Measurements from ENCODE around the gene TRMT1. TPM values are rescaled to one million over a fixed set of nuclear protein-coding genes. Genes with fewer than 3 reads are reported as not detected.

The TRMT1 gene
- total RNA-seq, 2 experiments from 2014 or later, result 54.3 to 55.8 TPM

DNA sequence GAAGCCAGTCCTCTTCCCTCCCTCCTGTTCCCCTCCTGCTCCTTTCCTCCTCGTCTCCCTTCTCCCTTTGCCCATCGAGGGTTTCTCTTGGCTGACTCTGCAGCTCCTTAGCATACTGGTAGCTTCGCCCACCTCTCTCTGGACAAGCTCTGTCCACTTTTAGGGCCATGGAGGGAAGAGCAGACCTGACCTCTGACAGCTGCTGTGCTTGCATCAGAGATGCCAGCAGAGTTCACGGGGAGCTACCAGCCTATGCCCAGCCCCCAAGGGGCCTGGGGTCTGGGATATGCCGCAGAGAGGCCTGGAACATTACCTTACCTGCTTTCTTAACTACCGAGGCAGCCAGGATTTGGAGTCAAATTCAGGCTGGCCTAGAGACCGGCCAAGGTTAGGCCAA, 33.5 kb downstream of the TRMT1 start:
- ATAC-seq (ENCODE audit: low read depth), result no peak
- no peak for DNase-seq
- Mint-ChIP-seq H3K36me3 (no peaks in the 10 kb centered on the region), H3K4me1 (no peaks in the 10 kb centered on the region), H3K27ac (no peak overlapping the region), H3K4me3 (no peak overlapping the region), H3K9me3 (no peaks in the 10 kb centered on the region), H3K27me3 (no peaks in the 10 kb centered on the region)
- POLR2A ChIA-PET, result no interaction called here

GRCh38 chr19:13082192-13083007, 34.1 kb downstream of the TRMT1 start:
- POLR2A ChIA-PET, result no interaction called here
- peaks cover 2% of the 10 kb centered on the region for H3K27me3 Mint-ChIP-seq
- no peaks in the 10 kb centered on the region for H3K9me3 Mint-ChIP-seq
- H3K4me3 Mint-ChIP-seq, result no peak overlapping the region
- ATAC-seq (ENCODE audit: low read depth), result no peak
- H3K27ac Mint-ChIP-seq, result no peak overlapping the region
- H3K4me1 Mint-ChIP-seq, result no peaks in the 10 kb centered on the region
- DNase-seq, result no peak
- no peaks in the 10 kb centered on the region for H3K36me3 Mint-ChIP-seq

DNA sequence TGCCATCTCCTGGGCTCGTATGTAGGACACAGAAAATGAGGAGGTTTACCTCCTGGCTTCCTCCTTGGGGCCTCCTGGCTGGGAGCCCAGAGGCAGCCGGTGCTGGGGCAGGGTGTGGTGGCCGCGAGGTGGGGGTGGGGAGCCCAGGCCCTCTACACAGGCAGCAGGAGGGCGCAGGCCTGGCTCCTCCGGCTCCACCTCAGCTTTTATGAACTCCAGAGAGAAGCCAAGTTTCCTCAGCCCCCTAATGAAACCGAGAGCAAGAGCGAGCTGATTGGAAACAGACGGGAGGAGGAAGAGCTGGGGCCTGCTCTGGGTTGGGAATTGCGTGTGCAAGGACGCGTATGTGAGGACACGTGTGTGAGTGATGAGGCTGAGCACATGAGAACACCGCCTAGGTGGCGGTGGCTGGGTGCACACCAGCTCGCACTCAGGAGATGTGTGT, 37.0 kb downstream of the TRMT1 start:
- H3K36me3 Mint-ChIP-seq, result no peaks in the 10 kb centered on the region
- ATAC-seq (ENCODE audit: low read depth) (no peak), DNase-seq (no peak)
- peaks cover 2% of the 10 kb centered on the region for H3K27me3 Mint-ChIP-seq
- POLR2A ChIA-PET, result interaction anchor here (1.4 kb wide), 1 partner anchor 10 kb away, joined by 5 read pairs; no protein-coding TSS in a partner anchor
- peaks cover 2% of the 10 kb centered on the region for H3K4me1 Mint-ChIP-seq
- no peaks in the 10 kb centered on the region for H3K9me3 Mint-ChIP-seq
- H3K4me3 Mint-ChIP-seq, result no peak overlapping the region
- H3K27ac Mint-ChIP-seq, result no peak overlapping the region

DNA sequence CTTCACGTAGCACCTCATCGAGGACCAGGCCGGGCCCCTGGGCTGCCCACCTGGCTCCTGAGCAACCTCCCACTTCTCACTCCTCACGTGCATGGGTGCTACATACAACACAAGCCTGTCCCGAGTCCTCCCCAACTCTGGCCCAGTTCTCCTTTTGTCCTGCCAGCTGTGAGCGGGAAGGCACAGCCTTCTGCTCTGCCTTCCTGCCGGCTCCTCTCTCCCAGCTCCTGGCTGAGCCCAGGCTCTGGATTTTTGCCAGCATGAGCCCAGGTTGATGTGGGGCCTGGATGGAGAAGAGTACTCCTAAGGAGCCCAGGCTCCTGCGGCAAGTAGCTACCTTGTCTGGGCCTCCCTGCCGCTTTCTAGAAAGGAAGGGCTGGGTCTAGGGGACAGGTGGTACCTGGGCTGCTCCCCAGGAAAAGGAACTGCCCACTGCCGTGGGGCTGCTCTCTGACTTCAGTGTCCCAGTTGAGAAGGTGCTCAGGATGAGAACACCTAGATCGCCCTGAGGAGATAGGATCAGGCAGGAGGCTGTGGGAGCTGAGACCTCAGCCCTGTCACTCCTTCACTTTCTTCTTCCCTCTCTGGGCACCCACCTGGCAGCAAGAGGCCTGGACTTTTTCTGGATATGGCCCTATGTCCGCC, 37.5 kb downstream of the TRMT1 start:
- H3K4me1 Mint-ChIP-seq, result peaks cover 2% of the 10 kb centered on the region
- POLR2A ChIA-PET, result interaction anchor here (1.4 kb wide), 1 partner anchor 9 kb away, joined by 5 read pairs; no protein-coding TSS in a partner anchor
- H3K36me3 Mint-ChIP-seq, result no peaks in the 10 kb centered on the region
- H3K9me3 Mint-ChIP-seq, result no peaks in the 10 kb centered on the region
- no peak for ATAC-seq (ENCODE audit: low read depth)
- H3K27ac Mint-ChIP-seq, result no peak overlapping the region
- H3K4me3 Mint-ChIP-seq, result no peak overlapping the region
- DNase-seq, result no peak
- peaks cover 2% of the 10 kb centered on the region for H3K27me3 Mint-ChIP-seq

- ATAC-seq (ENCODE audit: low read depth) (no peak), DNase-seq (no peak)
- Mint-ChIP-seq H3K4me1 (peaks cover 2% of the 10 kb centered on the region), H3K27ac (no peak overlapping the region), H3K27me3 (peaks cover 2% of the 10 kb centered on the region), H3K36me3 (no peaks in the 10 kb centered on the region), H3K9me3 (no peaks in the 10 kb centered on the region), H3K4me3 (no peak overlapping the region)
- POLR2A ChIA-PET, result interaction anchor here (0.6 to 1.4 kb wide), 2 partner anchors 8 to 97 kb away, joined by 4 to 5 read pairs; no protein-coding TSS in a partner anchor
These were observed 38.2 kb downstream of the TRMT1 start for GRCh38 chr19:13078381-13078780.

- H3K4me3 Mint-ChIP-seq, result no peak overlapping the region
- H3K27me3 Mint-ChIP-seq, result peaks cover 2% of the 10 kb centered on the region
- no peak for DNase-seq
- POLR2A ChIA-PET, result no interaction called here
- no peak for ATAC-seq (ENCODE audit: low read depth)
- H3K36me3 Mint-ChIP-seq, result no peaks in the 10 kb centered on the region
- peaks cover 2% of the 10 kb centered on the region for H3K4me1 Mint-ChIP-seq
- no peaks in the 10 kb centered on the region for H3K9me3 Mint-ChIP-seq
- H3K27ac Mint-ChIP-seq, result no peak overlapping the region
These were observed 39.3 kb downstream of the TRMT1 start for GRCh38 chr19:13077240-13077639.

- no peak overlapping the region for H3K4me3 Mint-ChIP-seq
- DNase-seq (no peak), ATAC-seq (ENCODE audit: low read depth) (no peak)
- H3K4me1 Mint-ChIP-seq, result peaks cover 2% of the 10 kb centered on the region
- POLR2A ChIA-PET, result no interaction called here
- H3K27ac Mint-ChIP-seq, result no peak overlapping the region
- H3K27me3 Mint-ChIP-seq, result peaks cover 2% of the 10 kb centered on the region
- H3K36me3 Mint-ChIP-seq, result no peaks in the 10 kb centered on the region
- no peaks in the 10 kb centered on the region for H3K9me3 Mint-ChIP-seq
These were observed 39.8 kb downstream of the TRMT1 start for GRCh38 chr19:13076787-13077186.

- POLR2A ChIA-PET, result no interaction called here
- H3K4me3 Mint-ChIP-seq, result no peak overlapping the region
- peaks cover 2% of the 10 kb centered on the region for H3K4me1 Mint-ChIP-seq
- no peaks in the 10 kb centered on the region for H3K36me3 Mint-ChIP-seq
- ATAC-seq (ENCODE audit: low read depth) (no peak), DNase-seq (no peak)
- H3K27me3 Mint-ChIP-seq, result peaks cover 2% of the 10 kb centered on the region
- no peaks in the 10 kb centered on the region for H3K9me3 Mint-ChIP-seq
- no peak overlapping the region for H3K27ac Mint-ChIP-seq
These were observed 40.2 kb downstream of the TRMT1 start for GRCh38 chr19:13076320-13076719.

DNA sequence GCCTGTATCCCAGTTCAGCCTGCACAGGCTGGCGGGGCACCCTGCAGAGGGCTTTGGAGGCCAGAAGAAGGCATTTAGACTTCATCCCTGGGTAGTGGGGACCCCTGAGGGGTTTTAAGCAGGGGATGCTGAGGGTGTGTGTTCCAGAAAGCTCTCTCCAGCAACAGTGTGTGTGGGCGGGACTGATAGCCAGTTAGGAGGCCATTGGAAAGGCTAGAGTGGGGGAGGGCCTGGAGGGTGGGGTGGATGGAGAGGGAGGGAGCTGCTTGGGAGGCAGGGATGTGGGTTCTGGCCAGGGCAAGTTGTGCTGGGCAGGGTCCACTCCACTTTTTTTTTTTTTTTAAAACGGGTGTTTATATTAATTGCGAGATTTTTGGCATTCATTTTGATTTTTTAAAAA, 42.2 kb downstream of the TRMT1 start:
- no peak overlapping the region for H3K4me3 Mint-ChIP-seq
- ATAC-seq (ENCODE audit: low read depth), result no peak
- H3K27ac Mint-ChIP-seq, result no peak overlapping the region
- DNase-seq, result no peak
- H3K9me3 Mint-ChIP-seq, result no peaks in the 10 kb centered on the region
- POLR2A ChIA-PET, result no interaction called here
- peaks cover 5% of the 10 kb centered on the region for H3K27me3 Mint-ChIP-seq
- H3K4me1 Mint-ChIP-seq, result peaks cover 2% of the 10 kb centered on the region
- no peaks in the 10 kb centered on the region for H3K36me3 Mint-ChIP-seq

DNA sequence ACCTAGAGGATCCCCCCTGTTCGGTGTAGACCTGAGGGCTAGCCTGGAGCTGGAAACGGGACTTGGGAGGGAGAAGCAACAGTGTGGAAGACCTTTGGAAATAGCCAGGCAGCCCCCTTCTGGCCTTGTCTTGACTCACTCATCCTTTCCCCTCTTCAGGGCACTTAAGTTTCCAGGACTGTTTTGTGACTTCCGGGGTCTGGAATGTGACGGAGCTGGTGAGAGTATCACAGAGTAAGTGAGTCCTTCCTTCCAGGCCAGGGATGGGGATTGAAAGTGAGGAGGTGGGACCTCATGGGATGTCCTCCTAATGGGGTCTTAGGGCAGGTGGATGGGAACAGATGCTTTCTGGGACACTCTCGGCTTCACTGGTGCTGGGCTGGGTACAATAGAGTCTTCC, 43.3 kb downstream of the TRMT1 start:
- H3K9me3 Mint-ChIP-seq, result no peaks in the 10 kb centered on the region
- POLR2A ChIA-PET, result no interaction called here
- no peaks in the 10 kb centered on the region for H3K36me3 Mint-ChIP-seq
- no peak overlapping the region for H3K4me3 Mint-ChIP-seq
- no peak overlapping the region for H3K27ac Mint-ChIP-seq
- H3K27me3 Mint-ChIP-seq, result peaks cover 5% of the 10 kb centered on the region
- H3K4me1 Mint-ChIP-seq, result peaks cover 2% of the 10 kb centered on the region
- ATAC-seq (ENCODE audit: low read depth) (no peak), DNase-seq (no peak)

DNA sequence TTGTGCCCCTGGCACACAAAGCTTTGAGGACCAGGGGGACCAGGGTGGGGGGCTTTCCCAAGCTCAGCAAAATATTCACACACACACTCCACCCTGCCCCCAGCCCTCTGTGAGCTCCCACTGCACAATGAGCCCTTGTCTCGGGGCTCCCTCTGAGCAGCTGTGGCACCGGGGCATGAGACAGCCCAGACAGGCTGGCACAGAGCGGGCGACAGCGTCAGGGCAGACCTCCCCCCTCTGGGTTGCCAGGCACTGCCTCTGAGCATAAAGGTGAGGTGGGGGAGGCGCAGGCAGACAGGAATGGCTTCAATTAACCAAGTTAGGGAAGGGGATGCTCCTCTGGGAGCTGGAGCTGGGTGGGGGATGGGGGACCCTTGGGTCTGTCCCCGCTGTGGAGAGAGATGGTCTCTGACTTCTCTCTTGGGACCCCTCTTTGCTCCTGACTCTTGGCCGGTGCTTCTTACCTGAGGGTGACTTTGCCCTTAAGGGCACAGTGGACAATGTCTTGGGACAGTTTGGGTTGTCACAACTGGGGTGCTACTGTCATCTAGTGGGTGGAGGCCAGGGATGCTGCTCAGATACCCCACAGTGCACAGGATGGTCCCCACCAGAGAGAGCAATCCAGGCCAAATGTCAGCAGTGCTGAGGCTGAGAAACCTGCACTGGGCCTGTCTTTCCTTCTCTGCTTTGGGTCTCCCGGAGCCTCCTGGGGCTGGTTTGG, 44.2 kb downstream of the TRMT1 start:
- Mint-ChIP-seq H3K4me1 (peaks cover 2% of the 10 kb centered on the region), H3K36me3 (no peaks in the 10 kb centered on the region), H3K4me3 (no peak overlapping the region), H3K27me3 (peaks cover 3% of the 10 kb centered on the region), H3K27ac (no peak overlapping the region), H3K9me3 (no peaks in the 10 kb centered on the region)
- POLR2A ChIA-PET, result no interaction called here
- ATAC-seq (ENCODE audit: low read depth) (no peak), DNase-seq (no peak)

GRCh38 chr19:13071444-13072187, 44.9 kb downstream of the TRMT1 start:
- Mint-ChIP-seq H3K36me3 (no peaks in the 10 kb centered on the region), H3K27ac (no peak overlapping the region), H3K27me3 (peaks cover 3% of the 10 kb centered on the region), H3K9me3 (no peaks in the 10 kb centered on the region), H3K4me3 (no peak overlapping the region), H3K4me1 (no peaks in the 10 kb centered on the region)
- DNase-seq (no peak), ATAC-seq (ENCODE audit: low read depth) (no peak)
- POLR2A ChIA-PET, result no interaction called here

Measured in activated naive CD8-positive, alpha-beta T cell treated with anti-CD3 and anti-CD28 coated beads, Interleukin-2, amount 10 ng/mL, durations not matched to agents 7 days and 5 days (primary cell).